H1 (cell line): ENCODE measurements around the gene MAN1C1. TPM values are rescaled to one million over a fixed set of nuclear protein-coding genes. Genes with fewer than 3 reads are reported as not detected.

Experiments used
- CTCF ChIA-PET: fragments of 300-600 bp; sonication (Branson Sonifier 250); formaldehyde crosslinking; loops from one replicate; lab custom pipeline; 2021; ENCODE audit not compliant: partially characterized antibody; lab: Charles Lee
- POLR2A ChIA-PET: fragments of 300-600 bp; sonication (Branson Sonifier 250); formaldehyde crosslinking; loops from one replicate; lab custom pipeline; 2021; ENCODE audit warnings: inconsistent platforms; ENCODE audit not compliant: partially characterized antibody; lab: Charles Lee
- DNase-seq, 2 experiments: peaks; one replicate each; pipeline versions ENCODE4 v3.0.0 to v3.0.0-alpha.2; 2010 to 2022; ENCODE audit warnings: low spot score in 2 of 2, low read depth in 1 of 2, mixed read lengths in 1 of 2
- FAIRE-seq: peaks from 2 replicates; lab custom pipeline; 2011; peaks lifted over from hg19 to GRCh38; lab: Jason Lieb, UNC
- H2AFZ ChIP-seq: 2 replicates; pipeline ENCODE4 v1.8.1; 2012; ENCODE audit warnings: low read length, inconsistent platforms
- H2AK5ac ChIP-seq: 2 replicates; pipeline ENCODE4 v1.6.1; 2013; ENCODE audit warnings: low read depth, low read length
- H2BK120ac ChIP-seq: replicated peaks from 2 replicates; pipeline ENCODE3; 2013; ENCODE audit warnings: low read depth, low read length, inconsistent platforms
- H2BK12ac ChIP-seq: 2 replicates; pipeline ENCODE4 v1.6.1; 2013; ENCODE audit warnings: low read depth, low read length
- H2BK15ac ChIP-seq: 2 replicates; pipeline ENCODE4 v1.6.1; 2013; ENCODE audit warnings: low read length
- H2BK20ac ChIP-seq: 2 replicates; pipeline ENCODE4 v1.6.1; 2013; ENCODE audit warnings: low read length
- H2BK5ac ChIP-seq: 2 replicates; pipeline ENCODE4 v1.6.1; 2013; ENCODE audit warnings: low read depth, low read length
- H3K14ac ChIP-seq: 2 replicates; pipeline ENCODE4 v1.6.1; 2013; ENCODE audit warnings: inconsistent platforms; ENCODE audit not compliant: insufficient read length
- H3K18ac ChIP-seq: 2 replicates; pipeline ENCODE4 v1.6.1; 2013; ENCODE audit warnings: low read length; ENCODE audit errors: extremely low read depth
- H3K23ac ChIP-seq: 2 replicates; pipeline ENCODE4 v1.6.1; 2013; ENCODE audit warnings: inconsistent platforms; ENCODE audit not compliant: insufficient read length
- H3K23me2 ChIP-seq: 2 replicates; pipeline ENCODE4 v1.6.1; 2013; ENCODE audit warnings: low read depth, low read length
- H3K27ac ChIP-seq: 2 replicates; pipeline ENCODE4 v1.6.1; 2011; ENCODE audit warnings: low read depth, low read length, inconsistent platforms
- H3K27me3 ChIP-seq, 4 experiments: replicated peaks in 1 of 4; 1 replicate in 1 of 4; 2 replicates in 3 of 4; pipeline versions ENCODE4 v1.6.1 to v1.8.1; 2011 to 2013; ENCODE audit warnings: low read length in 3 of 4, mild to moderate bottlenecking in 3 of 4, inconsistent platforms in 2 of 4, mixed read lengths in 2 of 4, moderate library complexity in 1 of 4; ENCODE audit not compliant: control insufficient read depth in 3 of 4, insufficient read depth in 3 of 4; ENCODE audit errors: extremely low read depth in 1 of 4
- H3K36me3 ChIP-seq, 4 experiments: 2 replicates each; pipeline versions ENCODE4 v1.6.1 to v1.8.1; 2011 to 2013; ENCODE audit warnings: mild to moderate bottlenecking in 4 of 4, low read length in 3 of 4, moderate library complexity in 2 of 4, control low read depth in 1 of 4, inconsistent platforms in 1 of 4; ENCODE audit not compliant: insufficient read depth in 4 of 4, control insufficient read depth in 2 of 4
- H3K4ac ChIP-seq: replicated peaks from 2 replicates; pipeline ENCODE3; 2013; ENCODE audit warnings: low read length, low read depth, mixed read lengths, inconsistent platforms; ENCODE audit not compliant: insufficient read length
- H3K4me1 ChIP-seq, 4 experiments: replicated peaks in 1 of 4; 1 replicate in 1 of 4; 2 replicates in 3 of 4; pipeline versions ENCODE4 v1.6.1 to v1.8.1; 2011 to 2013; ENCODE audit warnings: low read length in 3 of 4, inconsistent platforms in 2 of 4, mixed read lengths in 1 of 4; ENCODE audit not compliant: insufficient read depth in 4 of 4, control insufficient read depth in 3 of 4
- H3K4me2 ChIP-seq, 2 experiments: 2 replicates each; pipeline versions ENCODE4 v1.6.1 to v1.8.1; 2011 to 2013; ENCODE audit warnings: low read depth in 2 of 2, low read length in 2 of 2, control low read depth in 1 of 2, inconsistent platforms in 1 of 2, mild to moderate bottlenecking in 1 of 2; ENCODE audit not compliant: insufficient read depth in 1 of 2
- H3K4me3 ChIP-seq, 4 experiments: fragments of 200-600, 300-600 bp in 1 of 4; sonication (generic), shearing (Covaris generic), sonication (Bioruptor Twin) in 1 of 4; 2 replicates each; pipeline versions ENCODE4 v1.5.1 to v1.8.1; 2011 to 2016; ENCODE audit warnings: low read length in 4 of 4, low read depth in 3 of 4, control low read depth in 2 of 4, inconsistent platforms in 2 of 4, mild to moderate bottlenecking in 2 of 4, mixed read lengths in 1 of 4, moderate library complexity in 1 of 4; ENCODE audit not compliant: insufficient read depth in 2 of 4; ENCODE audit errors: extremely low read depth in 1 of 4
- H3K56ac ChIP-seq: replicated peaks from 2 replicates; pipeline ENCODE3; 2013; ENCODE audit warnings: low read depth, mild to moderate bottlenecking, mixed read lengths, low read length, inconsistent platforms; ENCODE audit not compliant: insufficient read length
- H3K79me1 ChIP-seq: 2 replicates; pipeline ENCODE4 v1.6.1; 2013; ENCODE audit warnings: low read depth, low read length, control low read depth
- H3K79me2 ChIP-seq, 2 experiments: 2 replicates each; pipeline versions ENCODE4 v1.6.1 to v1.8.1; 2012 to 2013; ENCODE audit warnings: low read length in 2 of 2, mild to moderate bottlenecking in 2 of 2, inconsistent platforms in 1 of 2; ENCODE audit not compliant: insufficient read depth in 2 of 2, control insufficient read depth in 1 of 2
- H3K9ac ChIP-seq, 4 experiments: replicated peaks in 1 of 4; 1 replicate in 1 of 4; 2 replicates in 3 of 4; pipeline versions ENCODE4 v1.6.1 to v1.8.1; 2011 to 2013; ENCODE audit warnings: low read depth in 3 of 4, low read length in 3 of 4, control low read depth in 2 of 4, mild to moderate bottlenecking in 2 of 4, moderate library complexity in 2 of 4, inconsistent platforms in 1 of 4; ENCODE audit errors: extremely low read depth in 1 of 4
- H3K9me3 ChIP-seq, 2 experiments: 2 replicates each; pipeline versions ENCODE4 v1.6.1 to v1.8.1; 2012 to 2013; ENCODE audit warnings: mild to moderate bottlenecking in 2 of 2, moderate library complexity in 2 of 2, control low read depth in 1 of 2, inconsistent platforms in 1 of 2, low read depth in 1 of 2, low read length in 1 of 2, mixed read lengths in 1 of 2; ENCODE audit not compliant: insufficient read depth in 2 of 2
- H4K20me1 ChIP-seq, 2 experiments: replicated peaks in 1 of 2; 2 replicates each; pipeline versions ENCODE3 to v1.8.1; 2011 to 2013; ENCODE audit warnings: inconsistent platforms in 2 of 2, low read length in 2 of 2, mild to moderate bottlenecking in 1 of 2; ENCODE audit not compliant: insufficient read depth in 2 of 2, control insufficient read depth in 1 of 2
- H4K5ac ChIP-seq: 2 replicates; pipeline ENCODE4 v1.6.1; 2013; ENCODE audit warnings: low read length, low read depth, mixed read lengths, inconsistent platforms; ENCODE audit not compliant: insufficient read length
- H4K8ac ChIP-seq: 2 replicates; pipeline ENCODE4 v1.8.0; 2013; ENCODE audit warnings: mild to moderate bottlenecking, moderate library complexity, low read length, inconsistent platforms; ENCODE audit not compliant: insufficient read depth; ENCODE audit errors: extremely low read depth
- H4K91ac ChIP-seq: replicated peaks from 2 replicates; pipeline ENCODE3; 2013; ENCODE audit warnings: low read length, mixed read lengths, inconsistent platforms; ENCODE audit not compliant: insufficient read length
- ATF2 ChIP-seq: IDR thresholded peaks from 2 replicates; pipeline ENCODE4 v1.6.1; 2012; ENCODE audit warnings: low read length, inconsistent platforms
- BRCA1 ChIP-seq: IDR thresholded peaks from 2 replicates; pipeline ENCODE4 v1.6.1; 2012; ENCODE audit warnings: low read depth, low read length, improper control_type of control experiment
- JUND ChIP-seq: IDR thresholded peaks from 2 replicates; pipeline ENCODE4 v1.6.1; 2011; ENCODE audit warnings: mild to moderate bottlenecking, improper control_type of control experiment, low read length
- KDM5A ChIP-seq: fragments of 200-600 bp; IDR thresholded peaks from 2 replicates; pipeline ENCODE4 v1.7.1; 2012; ENCODE audit warnings: mild to moderate bottlenecking, low read length, inconsistent platforms, mixed read lengths
- MAX ChIP-seq: IDR thresholded peaks from 2 replicates; pipeline ENCODE4 v1.6.1; 2012; ENCODE audit warnings: inconsistent platforms
- POLR2A ChIP-seq, 2 experiments: IDR thresholded peaks; 1 replicate in 1 of 2; 2 replicates in 1 of 2; pipeline ENCODE4 v1.6.1; 2011; ENCODE audit warnings: low read depth in 2 of 2, low read length in 2 of 2, mild to moderate bottlenecking in 2 of 2; ENCODE audit errors: control extremely low read depth in 1 of 2
- RBBP5 ChIP-seq: IDR thresholded peaks from 2 replicates; pipeline ENCODE4 v1.7.1; 2012; ENCODE audit warnings: low read depth, mild to moderate bottlenecking, inconsistent platforms, low read length, moderate library complexity, borderline replicate concordance
- RFX5 ChIP-seq: IDR thresholded peaks from 2 replicates; pipeline ENCODE4 v1.6.1; 2011; ENCODE audit warnings: low read depth, low read length, improper control_type of control experiment, borderline replicate concordance
- SIN3A ChIP-seq, 2 experiments: IDR thresholded peaks in 1 of 2; conservative IDR thresholded peaks in 1 of 2; 2 replicates each; pipeline ENCODE4 v1.6.1; 2011 to 2012; ENCODE audit warnings: low read length in 2 of 2, improper control_type of control experiment in 1 of 2, low read depth in 1 of 2, mild to moderate bottlenecking in 1 of 2
- SP4 ChIP-seq: IDR thresholded peaks from 2 replicates; pipeline ENCODE4 v1.6.1; 2012; ENCODE audit warnings: low read length, inconsistent platforms
- SUZ12 ChIP-seq: fragments of 200-600 bp; sonication (generic); IDR thresholded peaks from 2 replicates; pipeline ENCODE4 v1.6.1; 2012; ENCODE audit warnings: mild to moderate bottlenecking, inconsistent platforms, low read length, moderate library complexity, mixed read lengths
- TAF7 ChIP-seq: optimal IDR thresholded peaks from 2 replicates; pipeline ENCODE3; 2011; ENCODE audit warnings: low read depth, mild to moderate bottlenecking, inconsistent platforms, low read length, moderate library complexity, borderline replicate concordance
- TCF12 ChIP-seq: IDR thresholded peaks from 2 replicates; pipeline ENCODE4 v1.6.1; 2011; ENCODE audit warnings: low read depth, mild to moderate bottlenecking, low read length
- TEAD4 ChIP-seq: IDR thresholded peaks from 2 replicates; pipeline ENCODE4 v1.6.1; 2012; ENCODE audit warnings: low read depth, low read length, inconsistent platforms, mixed read lengths
- WGBS, 2 experiments: shearing (Covaris generic) in 1 of 2; methylation state at CpG; one replicate each; pipeline versions ENCODE4 v1.1.6 to v1.1.7; 2013 to 2015; ENCODE audit warnings: low lambda C conversion rate in 2 of 2, mixed read lengths in 2 of 2, inconsistent platforms in 1 of 2, low coverage in 1 of 2, missing lambda C conversion rate in 1 of 2; ENCODE audit not compliant: insufficient replicate concordance in 2 of 2, insufficient coverage in 1 of 2, insufficient read length in 1 of 2; ENCODE audit errors: extremely low coverage in 1 of 2, missing lambda C conversion rate in 1 of 2; 5-methylcytosine and 5-hydroxymethylcytosine counted together
- polyA plus RNA-seq, 7 experiments: library from polyadenylated mRNA; depleted of rRNA in 3 of 7; stranded (reverse) in 5 of 7; unstranded in 2 of 7; fragments of >200 nt in 5 of 7; fragments of 200-250 nt in 2 of 7; gene quantifications; 1 replicate in 5 of 7; 2 replicates in 1 of 7; 4 replicates in 1 of 7; pipeline versions ENCODE4 v1.2.1 to v1.2.3, GENCODE V29; 2011 to 2013; ENCODE audit warnings: missing spikeins in 2 of 7, mixed read lengths in 2 of 7
- total RNA-seq: library from RNA; stranded (reverse); fragmentation: NEBNext Ultra II Directional; extraction: Animal tissue kit (Norgen Biotek cat#: 25700); gene quantifications from 2 replicates; pipeline ENCODE4 v1.2.1, GENCODE V29; 2021

Gene MAN1C1
- total and polyA plus RNA-seq, 2 of the 8 experiments (the other 6 are each of a cell fraction or from before 2014, with no cell fraction given) = 7.8 to 15.2 TPM

DNA sequence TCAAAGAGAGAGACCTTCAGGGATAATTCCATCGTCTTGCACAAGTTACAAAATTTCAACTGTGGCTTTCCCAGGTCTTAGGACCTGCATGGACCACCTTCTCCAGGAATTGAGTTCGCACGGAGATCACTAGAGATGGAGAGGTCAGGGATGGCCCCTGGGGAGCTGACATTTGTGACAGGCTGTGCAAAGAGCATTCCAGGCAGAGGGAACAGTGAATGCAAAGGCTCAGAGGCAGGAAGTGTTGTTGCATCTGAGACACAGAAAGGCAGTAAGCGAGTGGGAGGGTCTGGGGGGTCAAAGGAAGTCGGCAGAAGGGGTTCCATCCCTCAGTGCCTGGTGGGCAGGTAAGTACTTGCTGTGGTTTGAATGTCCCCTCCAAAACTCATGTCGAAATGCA lies 173.9 kb downstream of the MAN1C1 start:
- Histone ChIP-seq H3K27me3 (no peaks in the 10 kb centered on the region), H3K9ac (no peak overlapping the region), H2BK15ac (no peak overlapping the region), H4K91ac (no peak overlapping the region), H2BK20ac (no peak overlapping the region), H3K14ac (no peak overlapping the region), H3K4me1 (no peaks in the 10 kb centered on the region), H3K23me2 (no peaks in the 10 kb centered on the region), H2AK5ac (no peak overlapping the region), H3K4me2 (no peak overlapping the region), H3K9me3 (no peaks in the 10 kb centered on the region), H2BK12ac (no peak overlapping the region), H2AFZ (no peak overlapping the region), H3K4ac (no peak overlapping the region), H3K27ac (no peak overlapping the region), H3K36me3 (no peaks in the 10 kb centered on the region), H3K79me2 (no peaks in the 10 kb centered on the region), H4K20me1 (no peaks in the 10 kb centered on the region), H2BK120ac (no peak overlapping the region), H3K79me1 (no peaks in the 10 kb centered on the region), H3K18ac (no peak overlapping the region), H3K4me3 (no peak overlapping the region), H4K8ac (no peak overlapping the region), H3K56ac (no peak overlapping the region), H3K23ac (no peak overlapping the region), H4K5ac (no peak overlapping the region), H2BK5ac (no peak overlapping the region)
- CTCF ChIA-PET = interaction anchor here (1.1 to 2.3 kb wide), 3 partner anchors 8 to 63 kb away, joined by 3 to 10 read pairs (median 3); no protein-coding TSS in a partner anchor
- POLR2A ChIA-PET = no interaction called here
- 93% methylated on average over 5 of the region's 6 CpGs; no CpG with 5 or more reads in 1 of the 2 experiments for WGBS, 2 experiments
- FAIRE-seq = no peak
- DNase-seq = no peak
- TF ChIP-seq SP4 (no peak), SIN3A (conservative IDR thresholded peaks at IDR 0.05 in 1 of 2, IDR thresholded peaks at IDR 0.05 in 1 of 2; ENCODE audit: low read depth in 1 of 2, low read length in 2 of 2) (no peak), BRCA1 (no peak), SUZ12 (no peak), ATF2 (no peak), RFX5 (no peak), RBBP5 (no peak), JUND (no peak), POLR2A (IDR thresholded peaks at IDR 0.05; ENCODE audit: control extremely low read depth in 1 of 2, low read depth in 2 of 2, low read length in 2 of 2) (no peak), TEAD4 (no peak), MAX (no peak), TAF7 (no peak), TCF12 (no peak), KDM5A (no peak)
